Vagina (tissue), 2 donors: ENCODE measurements around the gene OTOGL.

Experiments
- CTCF ChIP-seq, 3 experiments: fragments of 450-650 bp in 2 of 3; fragments of 200-600 bp in 1 of 3; sonication (generic) in 1 of 3; IDR thresholded peaks; one replicate each; pipeline ENCODE4 v1.5.1; 2017 to 2019; ENCODE audit warnings: antibody characterized with exemption in 3 of 3, mild to moderate bottlenecking in 2 of 3, moderate library complexity in 2 of 3
- POLR2AphosphoS5 ChIP-seq, 2 donors: sonication (generic); formaldehyde crosslinking; IDR thresholded peaks; one replicate each; pipeline ENCODE4 v1.9.0; 2017; ENCODE audit warnings: antibody characterized with exemption in 2 of 2, mild to moderate bottlenecking in 2 of 2, low read depth in 1 of 2; ENCODE audit not compliant: insufficient read depth in 1 of 2

GRCh38 chr12:80233926-80234325, 134.6 kb downstream of the OTOGL start:
- no peak for TF ChIP-seq CTCF (IDR thresholded peaks at IDR 0.05)
- TF ChIP-seq POLR2AphosphoS5 (IDR thresholded peaks at IDR 0.05; ENCODE audit: insufficient read depth in 1 of 2, low read depth in 1 of 2) = no peak
